GM12801 (cell line): ENCODE measurements around the gene RNFT2.

Experiments used
- CTCF ChIP-seq: IDR thresholded peaks from one replicate; pipeline ENCODE4 v1.5.1; 2011; ENCODE audit warnings: control low read depth; ENCODE audit not compliant: insufficient read length; ENCODE audit errors: extremely low read depth

Gene RNFT2

GRCh38 chr12:116882742-116883141 lies 144.6 kb downstream of the RNFT2 start:
- no peak for TF ChIP-seq CTCF

- no peak for TF ChIP-seq CTCF
Measured at GRCh38 chr12:116884871-116885270, 146.8 kb downstream of the RNFT2 start.

- TF ChIP-seq CTCF: no peak
Measured at GRCh38 chr12:116885491-116885890, 147.4 kb downstream of the RNFT2 start.

GRCh38 chr12:116887244-116887643 lies 149.1 kb downstream of the RNFT2 start:
- TF ChIP-seq CTCF: no peak

GRCh38 chr12:116887897-116888296 lies 149.8 kb downstream of the RNFT2 start:
- TF ChIP-seq CTCF: no peak

- no peak for TF ChIP-seq CTCF
Measured at GRCh38 chr12:116890330-116890729, 152.2 kb downstream of the RNFT2 start.

- TF ChIP-seq CTCF: no peak
Measured at GRCh38 chr12:116891019-116891418, 152.9 kb downstream of the RNFT2 start.
